MCF 10A (cell line): ENCODE measurements around the gene MPDZ. TPM values are rescaled to one million over a fixed set of nuclear protein-coding genes. Genes with fewer than 3 reads are reported as not detected.

Experiments used
- BruUV-seq: library from RNA; stranded (reverse); fragments of 400-500 nt; replicated peaks from 2 replicates; lab custom pipeline; 2021; lab: Mats Ljungman, UMichigan
- CTCF ChIA-PET: fragments of 300-600 bp; sonication (Branson Sonifier 250); formaldehyde crosslinking; extraction: SDS; loops from one replicate; lab custom pipeline; 2021; ENCODE audit warnings: antibody characterized with exemption, inconsistent platforms; lab: Yijun Ruan, JAX
- POLR2A ChIA-PET: fragments of 300-600, 350-650 bp; sonication (Branson Sonifier 250); formaldehyde crosslinking; extraction: SDS; loops from one replicate; lab custom pipeline; 2020; ENCODE audit warnings: antibody characterized with exemption, inconsistent platforms; lab: Yijun Ruan, JAX
- DNase-seq: peaks from one replicate; pipeline ENCODE4 v3.0.0-alpha.2; 2018; ENCODE audit not compliant: unreplicated experiment
- H3K27ac Mint-ChIP-seq: one replicate; pipeline ENCODE4 v1.8.0; 2022; ENCODE audit warnings: mild to moderate bottlenecking, low read depth, mixed read lengths; ENCODE audit not compliant: unreplicated experiment
- H3K27me3 Mint-ChIP-seq: one replicate; pipeline ENCODE4 v1.8.0; 2022; ENCODE audit warnings: mixed read lengths; ENCODE audit not compliant: insufficient read depth, unreplicated experiment
- H3K36me3 Mint-ChIP-seq: one replicate; pipeline ENCODE4 v1.8.0; 2022; ENCODE audit warnings: mild to moderate bottlenecking, moderate library complexity, mixed read lengths; ENCODE audit not compliant: insufficient read depth, unreplicated experiment
- H3K4me1 Mint-ChIP-seq: one replicate; pipeline ENCODE4 v1.8.0; 2022; ENCODE audit warnings: mixed read lengths; ENCODE audit not compliant: insufficient read depth, unreplicated experiment
- H3K4me3 Mint-ChIP-seq: one replicate; pipeline ENCODE4 v1.8.0; 2022; ENCODE audit warnings: mild to moderate bottlenecking, moderate library complexity, mixed read lengths; ENCODE audit not compliant: unreplicated experiment
- H3K9me3 Mint-ChIP-seq: one replicate; pipeline ENCODE4 v1.8.0; 2022; ENCODE audit warnings: mixed read lengths; ENCODE audit not compliant: unreplicated experiment
- CTCF ChIP-seq: fragments of 200-600 bp; IDR thresholded peaks from one replicate; pipeline ENCODE4 v1.8.0; 2022; ENCODE audit warnings: antibody characterized with exemption, mild to moderate bottlenecking; ENCODE audit not compliant: unreplicated experiment
- intact Hi-C: fragments of 100-400 bp; cut with micrococcal nuclease; formaldehyde crosslinking; loops from 2 replicates; pipeline ENCODE4 v1.14.1; 2022
- total RNA-seq: library from RNA; stranded (reverse); gene quantifications from 2 replicates; pipeline ENCODE4 v1.2.3, GENCODE V29; 2022

The MPDZ gene
- total RNA-seq, 1 experiment from 2014 or later = 8.8 TPM

GRCh38 chr9:13139641-13140171 lies 139.8 kb downstream of the MPDZ start:
- no peaks in the 10 kb centered on the region for H3K36me3 Mint-ChIP-seq
- TF ChIP-seq CTCF = no peak
- H3K9me3 Mint-ChIP-seq = no peaks in the 10 kb centered on the region
- peak; percentile 62 for DNase-seq
- no TSS peak for BruUV-seq
- H3K4me3 Mint-ChIP-seq = peak overlapping the region; percentile 17
- intact Hi-C loops = no loop called here
- H3K27me3 Mint-ChIP-seq = no peaks in the 10 kb centered on the region
- peak overlapping the region; percentile 42 for H3K27ac Mint-ChIP-seq
- CTCF ChIA-PET = interaction anchor here (0.7 to 1.5 kb wide), 8 partner anchors 10 to 363 kb away, joined by 3 to 5 read pairs (median 4); no protein-coding TSS in a partner anchor
- H3K4me1 Mint-ChIP-seq = peaks cover 10% of the 10 kb centered on the region
- POLR2A ChIA-PET = interaction anchor here (0.6 to 1.0 kb wide), 4 partner anchors 9 to 1490 kb away, joined by 3 to 4 read pairs (median 3); no protein-coding TSS in a partner anchor

- H3K4me3 Mint-ChIP-seq = no peak overlapping the region
- H3K4me1 Mint-ChIP-seq = peaks cover 10% of the 10 kb centered on the region
- BruUV-seq = no TSS peak
- H3K9me3 Mint-ChIP-seq = no peaks in the 10 kb centered on the region
- H3K27me3 Mint-ChIP-seq = no peaks in the 10 kb centered on the region
- no peak for TF ChIP-seq CTCF
- no peak overlapping the region for H3K27ac Mint-ChIP-seq
- ChIA-PET POLR2A (interaction anchor here (0.7 kb wide), 1 partner anchor 42 kb away, joined by 3 read pairs; no protein-coding TSS in a partner anchor), CTCF (interaction anchor here (0.5 to 0.9 kb wide), 3 partner anchors 48 to 340 kb away, joined by 3 read pairs; no protein-coding TSS in a partner anchor)
- intact Hi-C loops = no loop called here
- no peaks in the 10 kb centered on the region for H3K36me3 Mint-ChIP-seq
- no peak for DNase-seq
These were observed 142.1 kb downstream of the MPDZ start for GRCh38 chr9:13137426-13137825.

- no peak for DNase-seq
- Mint-ChIP-seq H3K4me1 (no peaks in the 10 kb centered on the region), H3K4me3 (no peak overlapping the region), H3K9me3 (no peaks in the 10 kb centered on the region), H3K27me3 (no peaks in the 10 kb centered on the region), H3K27ac (no peak overlapping the region), H3K36me3 (no peaks in the 10 kb centered on the region)
- BruUV-seq = no TSS peak
- ChIA-PET CTCF (interaction anchor here (1.1 kb wide), 1 partner anchor 97 kb away, joined by 3 read pairs; no protein-coding TSS in a partner anchor), POLR2A (interaction anchor here (0.5 kb wide), 1 partner anchor 10 kb away, joined by 3 read pairs; no protein-coding TSS in a partner anchor)
- intact Hi-C loops = no loop called here
- no peak for TF ChIP-seq CTCF
These were observed 147.5 kb downstream of the MPDZ start for GRCh38 chr9:13131991-13132390.

GRCh38 chr9:13131416-13131815 lies 148.1 kb downstream of the MPDZ start:
- intact Hi-C loops = no loop called here
- CTCF ChIA-PET = interaction anchor here (1.1 kb wide), 1 partner anchor 97 kb away, joined by 3 read pairs; no protein-coding TSS in a partner anchor
- no peaks in the 10 kb centered on the region for H3K4me1 Mint-ChIP-seq
- H3K27ac Mint-ChIP-seq = no peak overlapping the region
- DNase-seq = no peak
- POLR2A ChIA-PET = interaction anchor here (0.5 kb wide), 1 partner anchor 9 kb away, joined by 3 read pairs; no protein-coding TSS in a partner anchor
- no TSS peak for BruUV-seq
- H3K9me3 Mint-ChIP-seq = no peaks in the 10 kb centered on the region
- no peaks in the 10 kb centered on the region for H3K27me3 Mint-ChIP-seq
- peaks cover 5% of the 10 kb centered on the region for H3K36me3 Mint-ChIP-seq
- no peak for TF ChIP-seq CTCF
- H3K4me3 Mint-ChIP-seq = no peak overlapping the region
